IMR-90 (cell line): ENCODE results near the gene ZNF185. TPM values are rescaled to one million over a fixed set of nuclear protein-coding genes. Genes with fewer than 3 reads are reported as not detected.

Source experiments
- ATAC-seq: fragments of 200-7000 bp; cut with Tn5 transposase; 2 replicates; pipeline ENCODE4 v1.9.1; 2020; ENCODE audit warnings: low read depth, mild to moderate bottlenecking, moderate library complexity
- BruUV-seq: library from RNA; stranded (reverse); fragments of 400-500 nt; replicated peaks from 2 replicates; lab custom pipeline; 2021; lab: Mats Ljungman, UMichigan
- CTCF ChIA-PET: fragments of 300-600 bp; formaldehyde crosslinking; extraction: SDS; loops from one replicate; lab custom pipeline; 2021; ENCODE audit warnings: antibody characterized with exemption; lab: Yijun Ruan, JAX
- POLR2A ChIA-PET: fragments of 300-600 bp; sonication (Branson Sonifier 250); formaldehyde crosslinking; loops from one replicate; lab custom pipeline; 2022; ENCODE audit warnings: antibody characterized with exemption; ENCODE audit not compliant: unreplicated experiment; lab: Charles Lee
- DNase-seq: peaks from one replicate; pipeline ENCODE4 v3.0.0; 2013
- H2AFZ ChIP-seq: replicated peaks from 2 replicates; pipeline ENCODE3; 2013; ENCODE audit warnings: low read length, mild to moderate bottlenecking; ENCODE audit not compliant: poor library complexity
- H2AK5ac ChIP-seq: 2 replicates; pipeline ENCODE4 v1.6.1; 2013; ENCODE audit warnings: low read depth, low read length, inconsistent platforms
- H2AK9ac ChIP-seq: replicated peaks from 2 replicates; pipeline ENCODE3; 2013; ENCODE audit warnings: mild to moderate bottlenecking, low read depth, low read length, moderate library complexity; ENCODE audit not compliant: poor library complexity
- H2BK120ac ChIP-seq: 2 replicates; pipeline ENCODE4 v1.6.1; 2013; ENCODE audit warnings: low read depth, low read length, inconsistent platforms
- H2BK15ac ChIP-seq: 3 replicates; pipeline ENCODE4 v1.6.1; 2013; ENCODE audit warnings: low read depth, low read length, inconsistent platforms
- H2BK20ac ChIP-seq: 2 replicates; pipeline ENCODE4 v1.6.1; 2013; ENCODE audit warnings: low read depth, mild to moderate bottlenecking, inconsistent platforms, low read length, moderate library complexity
- H2BK5ac ChIP-seq: 2 replicates; pipeline ENCODE4 v1.6.1; 2013; ENCODE audit warnings: mild to moderate bottlenecking, low read depth, low read length, inconsistent platforms; ENCODE audit not compliant: poor library complexity, severe bottlenecking
- H3K14ac ChIP-seq: replicated peaks from 2 replicates; pipeline ENCODE4 v1.6.1; 2013; ENCODE audit warnings: low read depth, low read length, inconsistent platforms
- H3K18ac ChIP-seq: 2 replicates; pipeline ENCODE4 v1.6.1; 2013; ENCODE audit warnings: low read depth, low read length, control low read depth
- H3K23ac ChIP-seq: 2 replicates; pipeline ENCODE4 v1.6.1; 2013; ENCODE audit warnings: low read depth, low read length, inconsistent platforms
- H3K27ac ChIP-seq: 2 replicates; pipeline ENCODE4 v1.5.1; 2013; ENCODE audit warnings: mild to moderate bottlenecking, control low read depth, low read length; ENCODE audit not compliant: insufficient read depth
- H3K27me3 ChIP-seq: 2 replicates; pipeline ENCODE4 v1.6.1; 2013; ENCODE audit warnings: low read length; ENCODE audit not compliant: control insufficient read depth, insufficient read depth
- H3K36me3 ChIP-seq: 2 replicates; pipeline ENCODE4 v1.6.1; 2013; ENCODE audit warnings: low read length, mixed read lengths; ENCODE audit not compliant: control insufficient read depth, insufficient read depth
- H3K4ac ChIP-seq: 2 replicates; pipeline ENCODE4 v1.6.1; 2013; ENCODE audit warnings: low read depth, low read length, inconsistent platforms
- H3K4me1 ChIP-seq: 2 replicates; pipeline ENCODE4 v1.6.1; 2013; ENCODE audit warnings: low read length, mixed read lengths; ENCODE audit not compliant: control insufficient read depth, insufficient read depth
- H3K4me2 ChIP-seq: 2 replicates; pipeline ENCODE4 v1.6.1; 2013; ENCODE audit warnings: low read depth, mild to moderate bottlenecking, control low read depth, low read length, moderate library complexity
- H3K4me3 ChIP-seq: 2 replicates; pipeline ENCODE4 v1.5.1; 2013; ENCODE audit warnings: low read depth, mild to moderate bottlenecking, control low read depth, low read length, moderate library complexity; ENCODE audit not compliant: insufficient read depth
- H3K56ac ChIP-seq: 2 replicates; pipeline ENCODE4 v1.6.1; 2013; ENCODE audit warnings: low read length, inconsistent platforms; ENCODE audit not compliant: insufficient read depth; ENCODE audit errors: extremely low read depth
- H3K79me1 ChIP-seq, 2 experiments: 2 replicates each; pipeline ENCODE4 v1.6.1; 2013; ENCODE audit warnings: low read length in 2 of 2, inconsistent platforms in 1 of 2, low read depth in 1 of 2
- H3K9ac ChIP-seq: 2 replicates; pipeline ENCODE4 v1.6.1; 2013; ENCODE audit warnings: low read depth, low read length, control low read depth
- H3K9me1 ChIP-seq: 2 replicates; pipeline ENCODE4 v1.6.1; 2013; ENCODE audit warnings: low read length, inconsistent platforms; ENCODE audit not compliant: insufficient read depth
- H3K9me3 ChIP-seq: 2 replicates; pipeline ENCODE4 v1.6.1; 2013; ENCODE audit warnings: low read length; ENCODE audit not compliant: control insufficient read depth, insufficient read depth
- H4K20me1 ChIP-seq: 2 replicates; pipeline ENCODE4 v1.6.1; 2013; ENCODE audit warnings: low read length, inconsistent platforms; ENCODE audit not compliant: insufficient read depth
- H4K5ac ChIP-seq: 2 replicates; pipeline ENCODE4 v1.6.1; 2013; ENCODE audit warnings: mild to moderate bottlenecking, low read depth, low read length, control low read depth
- H4K8ac ChIP-seq, 2 experiments: 2 replicates each; pipeline ENCODE4 v1.6.1; 2013; ENCODE audit warnings: low read depth in 2 of 2, low read length in 2 of 2, control low read depth in 1 of 2, inconsistent platforms in 1 of 2
- H4K91ac ChIP-seq: 2 replicates; pipeline ENCODE4 v1.6.1; 2013; ENCODE audit warnings: low read depth, low read length, inconsistent platforms; ENCODE audit not compliant: insufficient read depth
- BHLHE40 ChIP-seq: fragments of 150-350 bp; IDR thresholded peaks from 2 replicates; pipeline ENCODE4 v1.6.1; 2016; ENCODE audit warnings: mild to moderate bottlenecking, low read depth, low read length
- CEBPB ChIP-seq: IDR thresholded peaks from 2 replicates; pipeline ENCODE4 v1.6.1; 2012; ENCODE audit warnings: low read depth, low read length, improper control_type of control experiment
- CHD1 ChIP-seq: IDR thresholded peaks from 2 replicates; pipeline ENCODE4 v1.6.1; 2012; ENCODE audit warnings: low read depth, low read length, improper control_type of control experiment
- MAFK ChIP-seq: IDR thresholded peaks from 2 replicates; pipeline ENCODE4 v1.6.1; 2012; ENCODE audit warnings: low read depth, low read length, improper control_type of control experiment
- MAZ ChIP-seq: IDR thresholded peaks from 2 replicates; pipeline ENCODE4 v1.6.1; 2012; ENCODE audit warnings: low read depth, mild to moderate bottlenecking, low read length, improper control_type of control experiment, moderate library complexity, borderline replicate concordance
- MXI1 ChIP-seq: IDR thresholded peaks from 2 replicates; pipeline ENCODE4 v1.6.1; 2012; ENCODE audit warnings: low read depth, mild to moderate bottlenecking, low read length, moderate library complexity, borderline replicate concordance
- NFE2L2 ChIP-seq: fragments of 150-350 bp; IDR thresholded peaks from 2 replicates; pipeline ENCODE4 v1.6.1; 2016; ENCODE audit warnings: low read depth, mild to moderate bottlenecking, low read length
- POLR2A ChIP-seq: IDR thresholded peaks from 2 replicates; pipeline ENCODE4 v1.6.1; 2012; ENCODE audit warnings: mild to moderate bottlenecking, low read depth, low read length
- RAD21 ChIP-seq: IDR thresholded peaks from 2 replicates; pipeline ENCODE4 v1.6.1; 2012; ENCODE audit warnings: low read length, improper control_type of control experiment
- RCOR1 ChIP-seq: IDR thresholded peaks from 2 replicates; pipeline ENCODE4 v1.6.1; 2012; ENCODE audit warnings: mild to moderate bottlenecking, low read length, improper control_type of control experiment; ENCODE audit not compliant: insufficient replicate concordance
- RFX5 ChIP-seq: IDR thresholded peaks from 2 replicates; pipeline ENCODE4 v1.8.0; 2012; ENCODE audit warnings: low read depth, mild to moderate bottlenecking, low read length, moderate library complexity
- SMC3 ChIP-seq: fragments of 150-350 bp; IDR thresholded peaks from 2 replicates; pipeline ENCODE4 v1.6.1; 2016; ENCODE audit warnings: low read depth, mild to moderate bottlenecking, antibody characterized with exemption, low read length, moderate library complexity
- WGBS, 2 experiments: methylation state at CpG; one replicate each; pipeline versions ENCODE4 v1.1.5 to v1.1.7; 2013; ENCODE audit warnings: missing lambda C conversion rate in 2 of 2; ENCODE audit not compliant: insufficient read length in 1 of 2; ENCODE audit errors: extremely low coverage in 2 of 2; 5-methylcytosine and 5-hydroxymethylcytosine counted together
- dilution Hi-C: fragments of 300-500 bp; cut with HindIII; formaldehyde crosslinking; loops from one replicate; pipeline ENCODE4 v1.14.3; 2018; ENCODE audit warnings: low sequenced_read_pairs; ENCODE audit not compliant: unreplicated experiment
- in situ Hi-C: fragments of 300-500 bp; cut with MboI; formaldehyde crosslinking; loops from 3 replicates; pipeline ENCODE4 v1.14.3; 2019; ENCODE audit warnings: low sequenced_read_pairs, inconsistent platforms, mixed read lengths
- intact Hi-C: fragments of 100-400 bp; cut with micrococcal nuclease; formaldehyde crosslinking; loops from 2 replicates; pipeline ENCODE4 v1.10.0; 2022
- polyA plus RNA-seq, 3 experiments: library from polyadenylated mRNA; depleted of rRNA; stranded (reverse); fragments of >200 nt; gene quantifications; 2 replicates each; pipeline ENCODE4 v1.2.3, GENCODE V29; 2012; ENCODE audit warnings: low replicate concordance in 1 of 3
- total RNA-seq: library from RNA; depleted of rRNA; stranded (reverse); fragments of >200 nt; gene quantifications from 2 replicates; pipeline ENCODE4 v1.2.3, GENCODE V29; 2012
- TF ChIP-seq, protein P1 (sequence below): conservative IDR thresholded peaks from 2 replicates; pipeline ENCODE4 v1.5.1; 2012; ENCODE audit warnings: mild to moderate bottlenecking, low read depth, low read length, improper control_type of control experiment
- TF ChIP-seq, protein P2 (sequence below): fragments of 150-350 bp; IDR thresholded peaks from 2 replicates; pipeline ENCODE4 v1.6.1; 2016; ENCODE audit warnings: low read depth, mild to moderate bottlenecking, low read length, moderate library complexity, borderline replicate concordance
- TF ChIP-seq, protein P3 (sequence below): fragments of 150-350 bp; IDR thresholded peaks from 2 replicates; pipeline ENCODE4 v1.6.1; 2017; ENCODE audit warnings: mild to moderate bottlenecking, antibody characterized with exemption, low read length, low read depth

The ZNF185 gene
- total and polyA plus RNA-seq, 2 of the 4 experiments (the other 2 are of a cell fraction) = 3.2 to 6.3 TPM

DNA sequence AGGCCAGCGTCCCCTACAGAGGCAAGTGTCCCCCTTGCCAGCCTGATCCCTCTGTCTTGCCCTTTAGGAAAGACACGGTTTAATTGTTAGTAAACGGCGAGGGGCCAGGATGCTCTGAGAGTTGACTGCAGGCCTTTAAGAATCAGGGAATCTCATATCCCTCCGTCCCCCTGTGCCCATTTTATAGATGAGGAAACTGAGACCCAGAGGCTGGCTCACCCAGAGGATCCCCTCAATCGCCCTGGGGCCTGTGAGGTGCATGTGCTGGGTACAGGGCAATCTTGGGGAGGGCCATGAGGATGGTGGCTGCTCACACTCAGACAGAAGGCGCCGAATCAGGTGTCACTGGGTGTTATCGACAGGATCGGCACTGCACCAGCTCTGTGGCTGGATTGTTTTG is 575 bp downstream of the ZNF185 start:
- Histone ChIP-seq H3K9ac (no peak overlapping the region), H3K23ac (no peak overlapping the region), H4K91ac (no peak overlapping the region), H3K4ac (no peak overlapping the region), H3K18ac (no peak overlapping the region), H3K79me1 (no peaks in the 10 kb centered on the region), H2AFZ (peak overlapping the region; percentile 78), H2BK20ac (no peak overlapping the region), H3K4me3 (no peak overlapping the region), H3K4me1 (no peaks in the 10 kb centered on the region), H3K27ac (no peak overlapping the region), H4K20me1 (no peaks in the 10 kb centered on the region), H2AK9ac (peak overlapping the region; percentile 42), H2BK5ac (no peak overlapping the region), H2BK120ac (no peak overlapping the region), H2AK5ac (no peak overlapping the region), H3K36me3 (no peaks in the 10 kb centered on the region), H3K9me3 (no peaks in the 10 kb centered on the region; the same call in 1 of the 2 replicates), H3K27me3 (peaks cover 3% of the 10 kb centered on the region; the same call in 1 of the 2 replicates), H3K14ac (no peak overlapping the region), H3K56ac (no peak overlapping the region), H4K8ac (no peak overlapping the region), H4K5ac (no peak overlapping the region), H3K4me2 (no peak overlapping the region), H3K9me1 (no peaks in the 10 kb centered on the region), H2BK15ac (no peak overlapping the region)
- 80% methylated on average over 2 of the region's 10 CpGs; no CpG with 5 or more reads in 1 of the 2 experiments for WGBS, 2 experiments
- DNase-seq (no peak), ATAC-seq (no peak)
- no TSS peak for BruUV-seq
- dilution Hi-C loops (no loop called here), in situ Hi-C loops (no loop called here), intact Hi-C loops (no loop called here)
- no peak for TF ChIP-seq RCOR1
- TF ChIP-seq MAFK = no peak
- no peak for TF ChIP-seq NFE2L2
- no peak for TF ChIP-seq CEBPB
- no peak for TF ChIP-seq BHLHE40
- no peak for TF ChIP-seq RFX5
- no peak for TF ChIP-seq SMC3
- TF ChIP-seq, protein P1, sequence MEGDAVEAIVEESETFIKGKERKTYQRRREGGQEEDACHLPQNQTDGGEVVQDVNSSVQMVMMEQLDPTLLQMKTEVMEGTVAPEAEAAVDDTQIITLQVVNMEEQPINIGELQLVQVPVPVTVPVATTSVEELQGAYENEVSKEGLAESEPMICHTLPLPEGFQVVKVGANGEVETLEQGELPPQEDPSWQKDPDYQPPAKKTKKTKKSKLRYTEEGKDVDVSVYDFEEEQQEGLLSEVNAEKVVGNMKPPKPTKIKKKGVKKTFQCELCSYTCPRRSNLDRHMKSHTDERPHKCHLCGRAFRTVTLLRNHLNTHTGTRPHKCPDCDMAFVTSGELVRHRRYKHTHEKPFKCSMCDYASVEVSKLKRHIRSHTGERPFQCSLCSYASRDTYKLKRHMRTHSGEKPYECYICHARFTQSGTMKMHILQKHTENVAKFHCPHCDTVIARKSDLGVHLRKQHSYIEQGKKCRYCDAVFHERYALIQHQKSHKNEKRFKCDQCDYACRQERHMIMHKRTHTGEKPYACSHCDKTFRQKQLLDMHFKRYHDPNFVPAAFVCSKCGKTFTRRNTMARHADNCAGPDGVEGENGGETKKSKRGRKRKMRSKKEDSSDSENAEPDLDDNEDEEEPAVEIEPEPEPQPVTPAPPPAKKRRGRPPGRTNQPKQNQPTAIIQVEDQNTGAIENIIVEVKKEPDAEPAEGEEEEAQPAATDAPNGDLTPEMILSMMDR = no peak
- TF ChIP-seq, protein P2, sequence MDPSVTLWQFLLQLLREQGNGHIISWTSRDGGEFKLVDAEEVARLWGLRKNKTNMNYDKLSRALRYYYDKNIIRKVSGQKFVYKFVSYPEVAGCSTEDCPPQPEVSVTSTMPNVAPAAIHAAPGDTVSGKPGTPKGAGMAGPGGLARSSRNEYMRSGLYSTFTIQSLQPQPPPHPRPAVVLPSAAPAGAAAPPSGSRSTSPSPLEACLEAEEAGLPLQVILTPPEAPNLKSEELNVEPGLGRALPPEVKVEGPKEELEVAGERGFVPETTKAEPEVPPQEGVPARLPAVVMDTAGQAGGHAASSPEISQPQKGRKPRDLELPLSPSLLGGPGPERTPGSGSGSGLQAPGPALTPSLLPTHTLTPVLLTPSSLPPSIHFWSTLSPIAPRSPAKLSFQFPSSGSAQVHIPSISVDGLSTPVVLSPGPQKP = no peak
- no peak for TF ChIP-seq POLR2A
- TF ChIP-seq CHD1 = no peak
- TF ChIP-seq RAD21 = no peak
- TF ChIP-seq MXI1 = no peak
- TF ChIP-seq MAZ = no peak
- TF ChIP-seq, protein P3, sequence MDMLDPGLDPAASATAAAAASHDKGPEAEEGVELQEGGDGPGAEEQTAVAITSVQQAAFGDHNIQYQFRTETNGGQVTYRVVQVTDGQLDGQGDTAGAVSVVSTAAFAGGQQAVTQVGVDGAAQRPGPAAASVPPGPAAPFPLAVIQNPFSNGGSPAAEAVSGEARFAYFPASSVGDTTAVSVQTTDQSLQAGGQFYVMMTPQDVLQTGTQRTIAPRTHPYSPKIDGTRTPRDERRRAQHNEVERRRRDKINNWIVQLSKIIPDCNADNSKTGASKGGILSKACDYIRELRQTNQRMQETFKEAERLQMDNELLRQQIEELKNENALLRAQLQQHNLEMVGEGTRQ = no peak
- CTCF ChIA-PET = no interaction called here
- POLR2A ChIA-PET = no interaction called here
